Testis (tissue), 3 donors: ENCODE data around the gene TRAPPC10. TPM values are rescaled to one million over a fixed set of nuclear protein-coding genes. Genes with fewer than 3 reads are reported as not detected.

Source experiments
- DNase-seq: peaks from one replicate; pipeline ENCODE4 v3.0.0-alpha.2; 2019
- H3K27ac ChIP-seq, 2 donors: fragments of 200-600 bp; sonication (generic); one replicate each; pipeline ENCODE4 v1.5.1; 2019
- H3K27me3 ChIP-seq: fragments of 200-600 bp; sonication (generic); one replicate; pipeline ENCODE4 v1.5.1; 2019
- H3K36me3 ChIP-seq: fragments of 200-600 bp; sonication (generic); one replicate; pipeline ENCODE4 v1.5.1; 2017; ENCODE audit warnings: low read depth; ENCODE audit errors: missing control alignments
- H3K4me1 ChIP-seq: fragments of 200-600 bp; sonication (generic); one replicate; pipeline ENCODE4 v1.5.1; 2019
- H3K4me3 ChIP-seq, 2 donors: fragments of 200-600 bp; sonication (generic); one replicate each; pipeline ENCODE4 v1.5.1; 2017 to 2019
- H3K9me3 ChIP-seq: fragments of 200-600 bp; sonication (generic); one replicate; pipeline ENCODE4 v1.5.1; 2017
- POLR2A ChIP-seq: fragments of 450-650 bp; IDR thresholded peaks from one replicate; pipeline ENCODE4 v1.6.1; 2017; ENCODE audit warnings: antibody characterized with exemption, mild to moderate bottlenecking, moderate library complexity
- WGBS, 2 donors: methylation state at CpG; one replicate each; pipeline ENCODE4 v1.1.5; 2018; 5-methylcytosine and 5-hydroxymethylcytosine counted together
- intact Hi-C: fragments of 100-400 bp; cut with DNase I; formaldehyde crosslinking; loops from one replicate; pipeline ENCODE4 v1.15.1; 2023; ENCODE audit warnings: low total_unique reads
- polyA plus RNA-seq: library from polyadenylated mRNA; stranded (reverse); fragments of 350-450 nt; fragmentation: Illumina TruSeq; extraction: RNeasy Lipid Tissue Mini Kit (QIAGEN cat#74804); gene quantifications from one replicate; pipeline ENCODE4 v1.2.3, GENCODE V29; 2014; ENCODE audit warnings: low read depth, low replicate concordance; ENCODE audit not compliant: insufficient read depth
- total RNA-seq, 2 donors: library from RNA; depleted of rRNA; stranded (reverse); fragments of >200 nt; gene quantifications; one replicate each; pipeline ENCODE4 v1.2.3, GENCODE V29; 2016
- TF ChIP-seq, protein P1 (sequence below), 3 experiments: fragments of 450-650 bp in 2 of 3; fragments of 200-600 bp in 1 of 3; sonication (generic) in 1 of 3; IDR thresholded peaks; one replicate each; pipeline ENCODE4 v1.5.1; 2016 to 2019; ENCODE audit warnings: antibody characterized with exemption in 3 of 3, mild to moderate bottlenecking in 2 of 3, moderate library complexity in 1 of 3

TRAPPC10 gene
- total and polyA plus RNA-seq, 3 donors from 2014 or later, result 46.4 to 69.8 (median 58.0) TPM

DNA sequence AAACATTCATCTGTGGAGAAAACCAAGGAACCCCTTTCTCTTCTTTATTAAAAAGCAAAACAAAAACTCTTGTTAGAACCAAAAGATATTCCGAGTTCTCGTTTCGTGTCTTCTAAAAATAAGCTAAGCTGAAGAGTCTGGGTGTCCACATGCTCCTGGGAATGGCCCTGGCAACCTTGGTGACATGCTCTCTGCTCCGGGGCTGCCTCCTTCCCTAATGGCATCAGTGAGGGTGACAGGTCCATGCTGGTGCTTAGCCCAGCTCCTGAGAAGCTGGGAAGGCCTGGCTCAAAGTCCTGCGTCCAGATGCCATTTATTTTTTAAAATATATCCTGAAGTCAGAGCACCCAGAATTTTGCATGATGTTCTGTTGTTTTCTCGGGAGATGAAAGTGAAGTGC lies 24.6 kb upstream of the TRAPPC10 start:
- Histone ChIP-seq H3K27me3 (no peaks in the 10 kb centered on the region), H3K9me3 (no peaks in the 10 kb centered on the region), H3K4me1 (peaks cover 16% of the 10 kb centered on the region), H3K36me3 (no peaks in the 10 kb centered on the region), H3K27ac (peak overlapping the region; percentile 44 to 52), H3K4me3 (no peak overlapping the region)
- TF ChIP-seq, protein P1, sequence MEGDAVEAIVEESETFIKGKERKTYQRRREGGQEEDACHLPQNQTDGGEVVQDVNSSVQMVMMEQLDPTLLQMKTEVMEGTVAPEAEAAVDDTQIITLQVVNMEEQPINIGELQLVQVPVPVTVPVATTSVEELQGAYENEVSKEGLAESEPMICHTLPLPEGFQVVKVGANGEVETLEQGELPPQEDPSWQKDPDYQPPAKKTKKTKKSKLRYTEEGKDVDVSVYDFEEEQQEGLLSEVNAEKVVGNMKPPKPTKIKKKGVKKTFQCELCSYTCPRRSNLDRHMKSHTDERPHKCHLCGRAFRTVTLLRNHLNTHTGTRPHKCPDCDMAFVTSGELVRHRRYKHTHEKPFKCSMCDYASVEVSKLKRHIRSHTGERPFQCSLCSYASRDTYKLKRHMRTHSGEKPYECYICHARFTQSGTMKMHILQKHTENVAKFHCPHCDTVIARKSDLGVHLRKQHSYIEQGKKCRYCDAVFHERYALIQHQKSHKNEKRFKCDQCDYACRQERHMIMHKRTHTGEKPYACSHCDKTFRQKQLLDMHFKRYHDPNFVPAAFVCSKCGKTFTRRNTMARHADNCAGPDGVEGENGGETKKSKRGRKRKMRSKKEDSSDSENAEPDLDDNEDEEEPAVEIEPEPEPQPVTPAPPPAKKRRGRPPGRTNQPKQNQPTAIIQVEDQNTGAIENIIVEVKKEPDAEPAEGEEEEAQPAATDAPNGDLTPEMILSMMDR (IDR thresholded peaks at IDR 0.05), result no peak
- TF ChIP-seq POLR2A, result no peak
- intact Hi-C loops, result loop anchor here (10.0 kb wide), 1 partner anchor 123 kb away; the partner anchor contains the start of gene AGPAT3
- WGBS, 2 donors, result 51 to 72% methylated on average over 6 of the region's 6 CpGs
- DNase-seq, result no peak

DNA sequence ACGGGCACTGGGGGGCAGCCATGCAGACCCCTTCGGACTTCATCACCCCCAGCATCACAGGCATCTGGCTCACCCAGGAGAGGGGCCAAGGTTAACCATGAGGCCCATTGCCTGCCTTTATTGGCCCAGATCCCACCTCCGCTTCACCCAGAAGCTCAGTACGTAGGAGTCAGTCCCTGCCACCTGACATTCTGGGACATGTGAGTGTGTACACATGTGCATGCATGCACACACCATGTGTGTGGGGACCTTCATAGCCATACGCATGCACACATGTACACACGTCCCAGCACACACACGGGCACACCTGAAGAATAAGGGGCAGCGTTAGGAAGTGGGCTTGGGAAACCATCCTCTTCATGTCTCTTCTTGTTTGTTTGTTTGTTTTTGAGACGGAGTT lies 24.1 kb upstream of the TRAPPC10 start:
- peak overlapping the region; percentile 44 to 52 for H3K27ac ChIP-seq
- H3K36me3 ChIP-seq, result no peaks in the 10 kb centered on the region
- no peaks in the 10 kb centered on the region for H3K9me3 ChIP-seq
- H3K4me1 ChIP-seq, result peaks cover 16% of the 10 kb centered on the region
- intact Hi-C loops, result loop anchor here (10.0 kb wide), 1 partner anchor 123 kb away; the partner anchor contains the start of gene AGPAT3
- no peaks in the 10 kb centered on the region for H3K27me3 ChIP-seq
- H3K4me3 ChIP-seq, result no peak overlapping the region
- TF ChIP-seq, protein P1 (IDR thresholded peaks at IDR 0.05), result no peak
- TF ChIP-seq POLR2A, result no peak
- WGBS, 2 donors, result 82 to 85% methylated on average over 8 to 9 of the region's 9 CpGs
- DNase-seq, result no peak

DNA sequence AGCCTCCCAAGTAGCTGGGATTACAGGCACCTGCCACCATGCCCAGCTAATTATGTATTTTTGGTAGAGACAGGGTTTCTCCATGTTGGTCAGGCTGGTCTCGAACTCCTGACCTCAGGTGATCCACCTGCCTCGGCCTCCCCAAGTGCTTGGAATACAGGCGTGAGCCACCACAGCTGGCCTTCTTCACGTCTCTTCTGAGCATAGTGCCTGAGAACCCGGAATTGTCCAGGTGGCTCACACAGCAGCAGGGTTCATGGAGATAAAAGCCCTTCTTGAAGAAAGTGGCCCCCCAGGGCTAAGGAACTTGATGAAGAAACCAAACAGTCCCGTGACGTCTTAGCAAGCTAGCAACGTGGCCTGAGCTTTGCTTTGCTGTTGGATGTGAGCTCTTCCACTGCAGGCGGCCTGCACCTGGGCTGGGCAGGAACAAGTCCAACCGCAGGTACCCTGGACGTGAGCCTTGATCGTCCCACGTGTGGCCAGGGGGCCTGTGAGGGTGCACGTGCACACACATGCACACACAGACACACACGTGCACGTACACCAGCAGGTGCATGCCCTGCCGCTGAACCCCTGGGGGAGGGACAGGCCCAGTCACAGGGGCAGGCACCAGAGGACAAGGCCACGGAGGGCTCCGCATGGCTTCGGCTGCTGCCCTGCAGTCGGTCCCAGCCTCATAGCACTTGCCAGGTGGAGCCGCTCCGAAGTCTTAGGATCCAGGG lies 23.4 kb upstream of the TRAPPC10 start:
- intact Hi-C loops, result loop anchor here (10.0 kb wide), 1 partner anchor 124 kb away; the partner anchor contains the start of gene AGPAT3
- no peak overlapping the region for H3K4me3 ChIP-seq
- WGBS, 2 donors, result 85% methylated on average over 6 to 23 of the region's 23 CpGs
- H3K4me1 ChIP-seq, result peaks cover 16% of the 10 kb centered on the region
- TF ChIP-seq, protein P1 (IDR thresholded peaks at IDR 0.05), result no peak
- no peak for TF ChIP-seq POLR2A
- no peaks in the 10 kb centered on the region for H3K36me3 ChIP-seq
- no peak for DNase-seq
- H3K27me3 ChIP-seq, result no peaks in the 10 kb centered on the region
- H3K27ac ChIP-seq, result no peak overlapping the region
- H3K9me3 ChIP-seq, result no peaks in the 10 kb centered on the region

DNA sequence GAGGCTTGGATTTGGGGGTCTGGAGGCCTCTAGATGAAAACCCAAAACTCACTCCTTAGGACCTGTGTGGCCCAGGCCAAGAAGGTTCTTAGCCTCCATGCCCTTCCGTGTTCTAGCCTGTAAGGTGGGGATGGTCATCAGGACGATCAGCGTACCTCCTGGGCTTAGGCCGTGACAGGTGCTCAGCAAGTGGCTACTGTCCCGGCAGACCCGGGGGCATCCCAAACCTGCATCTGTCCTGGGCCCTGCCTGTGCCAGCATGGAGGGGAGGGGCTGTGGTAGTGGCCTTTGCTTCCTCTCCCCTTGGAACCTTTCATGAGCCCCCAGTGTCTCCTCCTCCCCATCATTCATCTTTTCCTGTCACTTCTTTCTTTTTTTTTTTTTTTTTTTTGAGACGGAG lies 22.7 kb upstream of the TRAPPC10 start:
- intact Hi-C loops, result loop anchor here (10.0 kb wide), 1 partner anchor 125 kb away; the partner anchor contains the start of gene AGPAT3
- WGBS, 2 donors, result 85 to 95% methylated on average over 7 of the region's 7 CpGs

More for the DNA sequence above, 22.7 kb upstream of the TRAPPC10 start:
- Histone ChIP-seq H3K4me1 (peaks cover 22% of the 10 kb centered on the region), H3K4me3 (no peak overlapping the region), H3K36me3 (no peaks in the 10 kb centered on the region), H3K27ac (no peak overlapping the region), H3K9me3 (no peaks in the 10 kb centered on the region), H3K27me3 (no peaks in the 10 kb centered on the region)
- TF ChIP-seq, protein P1 (IDR thresholded peaks at IDR 0.05), result no peak
- TF ChIP-seq POLR2A, result no peak
- no peak for DNase-seq
